Amniotic stem cell (primary cell): ENCODE data around the gene SSTR3.
"Not testable (repeated sequence)": the region's sequence is repeated elsewhere in the genome, so short reads cannot be mapped to it uniquely, and the experiment has no call there.

Source experiments
- DNase-seq: peaks from one replicate; lab custom pipeline; 2025; lab: John Stamatoyannopoulos, UW

Gene SSTR3

GRCh38 chr22:37210041-37210803 is 2.1 kb downstream of the SSTR3 start:
- DNase-seq = no peak

- DNase-seq = no peak
Measured at GRCh38 chr22:37209140-37209845, 3.0 kb downstream of the SSTR3 start.

GRCh38 chr22:37208401-37209139 is 3.7 kb downstream of the SSTR3 start:
- no peak for DNase-seq

GRCh38 chr22:37207981-37208380 is 4.3 kb downstream of the SSTR3 start:
- no peak for DNase-seq

- no peak for DNase-seq
Measured at GRCh38 chr22:37206841-37207821, 5.1 kb downstream of the SSTR3 start.

GRCh38 chr22:37206118-37206840 is 6.0 kb downstream of the SSTR3 start:
- DNase-seq = no peak

- DNase-seq = no peak
Measured at GRCh38 chr22:37205046-37205445, 7.2 kb downstream of the SSTR3 start.

- no peak for DNase-seq
Measured at GRCh38 chr22:37204045-37204655, 8.1 kb downstream of the SSTR3 start.

- DNase-seq = no peak
Measured at GRCh38 chr22:37203354-37204044, 8.8 kb downstream of the SSTR3 start.

- DNase-seq = no peak
Measured at GRCh38 chr22:37202716-37203115, 9.6 kb downstream of the SSTR3 start.

GRCh38 chr22:37202001-37202555 is 10.2 kb downstream of the SSTR3 start:
- DNase-seq = no peak

- DNase-seq = not testable (repeated sequence)
Measured at GRCh38 chr22:37201443-37201820, 10.8 kb downstream of the SSTR3 start.

- no peak for DNase-seq
Measured at GRCh38 chr22:37199760-37200108, 12.5 kb downstream of the SSTR3 start.

- DNase-seq = peak; percentile 96
Measured at GRCh38 chr22:37199103-37199759, 13.0 kb downstream of the SSTR3 start.

- DNase-seq = peak; percentile 54
Measured at GRCh38 chr22:37198258-37199102, 13.8 kb downstream of the SSTR3 start.

- DNase-seq = no peak
Measured at GRCh38 chr22:37197451-37198257, 14.6 kb downstream of the SSTR3 start.
